Skeletal muscle cell (primary cell): ENCODE measurements around the gene VWA5A.
A peak's percentile ranks its signal among the peaks of the same experiment; 100 is the strongest.
"Not testable (repeated sequence)": the region's sequence is repeated elsewhere in the genome, so short reads cannot be mapped to it uniquely, and the experiment has no call there.

Experiments
- DNase-seq: peaks from one replicate; pipeline ENCODE4 v3.0.0-alpha.2; 2010; ENCODE audit warnings: low read depth
- H3K4me3 ChIP-seq: 2 replicates; pipeline ENCODE4 v1.5.1; 2011; ENCODE audit warnings: low read depth, mild to moderate bottlenecking, control low read depth, low read length, moderate library complexity

Gene VWA5A

DNA sequence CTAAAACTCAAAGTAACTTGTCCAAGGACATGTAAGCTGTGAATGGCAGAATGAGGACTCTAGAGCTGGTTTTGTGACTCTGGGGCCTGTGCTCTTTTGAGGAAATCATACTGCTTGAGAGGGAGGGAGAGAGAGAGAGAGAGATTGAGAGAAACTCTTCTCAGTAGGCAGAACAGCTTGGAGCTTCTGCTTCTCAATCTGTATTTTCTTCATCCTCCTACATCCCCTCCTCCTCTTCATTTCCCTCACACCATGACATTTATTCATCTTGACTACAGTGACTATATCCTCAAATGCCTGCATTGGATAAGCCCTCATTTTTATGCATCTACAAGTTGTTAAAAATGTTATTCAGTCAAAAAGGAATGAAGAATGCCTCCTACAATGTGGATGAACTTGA lies 44.2 kb downstream of the VWA5A start:
- DNase-seq: no peak
- no peak overlapping the region for H3K4me3 ChIP-seq

GRCh38 chr11:124160986-124161385 lies 45.7 kb downstream of the VWA5A start:
- H3K4me3 ChIP-seq: no peak overlapping the region
- DNase-seq: no peak

- no peak overlapping the region for H3K4me3 ChIP-seq
- DNase-seq: no peak
Observed at GRCh38 chr11:124167826-124168231, 52.6 kb downstream of the VWA5A start.

- H3K4me3 ChIP-seq: no peak overlapping the region
- no peak for DNase-seq
Observed at GRCh38 chr11:124168796-124169195, 53.5 kb downstream of the VWA5A start.

- not testable (repeated sequence) for DNase-seq
Observed at GRCh38 chr11:124170315-124170714, 55.1 kb downstream of the VWA5A start.

DNA sequence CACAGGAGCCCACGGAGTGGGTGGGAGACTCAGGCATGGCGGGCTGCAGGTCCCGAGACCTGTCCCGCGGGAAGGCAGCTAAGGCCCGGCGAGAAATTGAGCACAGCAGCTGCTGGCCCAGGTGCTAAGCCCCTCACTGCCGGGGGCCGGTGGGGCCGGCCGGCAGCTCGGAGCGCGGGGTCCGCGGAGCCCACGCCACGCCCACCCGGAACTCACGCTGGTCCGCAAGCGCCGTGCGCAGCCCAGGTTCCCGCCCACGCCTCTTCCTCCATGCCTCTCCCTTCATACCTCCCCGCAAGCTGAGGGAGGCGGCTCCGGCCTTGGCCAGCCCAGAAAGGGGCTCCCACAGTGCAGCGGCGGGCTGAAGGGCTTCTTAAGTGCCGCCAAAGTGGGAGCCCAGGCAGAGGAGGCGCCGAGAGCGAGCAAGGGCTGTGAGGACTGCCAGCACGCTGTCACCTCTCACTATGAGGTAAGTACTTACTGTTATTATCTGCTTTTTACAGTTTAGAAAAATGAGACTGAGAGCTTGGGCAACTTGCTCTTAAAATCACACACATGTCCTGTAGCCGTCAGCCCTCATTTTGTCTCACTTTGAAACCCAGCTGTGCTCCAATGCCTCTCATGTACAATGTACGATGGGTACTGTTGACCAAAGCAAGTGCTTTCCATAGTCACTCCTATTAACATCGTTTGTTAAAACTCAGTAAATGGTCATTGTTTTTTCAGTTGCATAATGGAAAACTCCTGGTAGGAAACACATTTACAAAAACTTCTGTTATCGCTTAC lies 55.7 kb downstream of the VWA5A start:
- no peak overlapping the region for H3K4me3 ChIP-seq
- DNase-seq: no peak

More at GRCh38 chr11:124170315-124170714, 55.1 kb downstream of the VWA5A start:
- not testable (repeated sequence) for H3K4me3 ChIP-seq

GRCh38 chr11:124172101-124172500 lies 56.9 kb downstream of the VWA5A start:
- H3K4me3 ChIP-seq: no peak overlapping the region
- no peak for DNase-seq

- H3K4me3 ChIP-seq: no peak overlapping the region
- no peak for DNase-seq
Observed at GRCh38 chr11:124172599-124172998, 57.3 kb downstream of the VWA5A start.

- DNase-seq: peak; percentile 49
- no peak overlapping the region for H3K4me3 ChIP-seq
Observed at GRCh38 chr11:124174001-124174583, 58.8 kb downstream of the VWA5A start.

- no peak for DNase-seq
- H3K4me3 ChIP-seq: no peak overlapping the region
Observed at GRCh38 chr11:124176925-124177715, 61.9 kb downstream of the VWA5A start.

DNA sequence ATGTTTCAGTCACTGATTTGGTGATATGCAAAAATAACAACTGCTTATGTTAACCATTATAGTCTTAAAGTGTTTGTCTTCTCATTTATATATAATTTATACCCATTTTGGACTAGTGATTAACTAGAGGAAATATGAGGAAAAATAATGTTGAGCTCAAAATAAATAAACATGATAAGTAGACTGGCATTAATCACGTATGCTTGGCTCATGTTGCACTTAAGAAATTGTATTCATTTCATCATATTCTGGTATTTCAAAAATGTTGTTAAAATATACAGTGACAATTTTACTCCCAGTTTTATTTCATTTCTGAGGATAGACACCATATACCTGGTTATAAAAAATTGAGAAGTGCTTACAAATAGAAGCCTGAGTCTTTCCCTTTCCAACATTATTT lies 64.1 kb downstream of the VWA5A start:
- H3K4me3 ChIP-seq: no peak overlapping the region
- DNase-seq: no peak

- no peak for DNase-seq
- H3K4me3 ChIP-seq: no peak within 1 kb of the TSS
Observed at GRCh38 chr11:124183068-124183467, 67.8 kb downstream of the VWA5A start, which contains the start of gene OR10D3. TSS of gene OR10D3 (plus strand) at chr11:124183345. CDS start at chr11:124185270, 1,925 bp downstream.

GRCh38 chr11:124190298-124191139 lies 75.3 kb downstream of the VWA5A start:
- no peak overlapping the region for H3K4me3 ChIP-seq
- DNase-seq: no peak

DNA sequence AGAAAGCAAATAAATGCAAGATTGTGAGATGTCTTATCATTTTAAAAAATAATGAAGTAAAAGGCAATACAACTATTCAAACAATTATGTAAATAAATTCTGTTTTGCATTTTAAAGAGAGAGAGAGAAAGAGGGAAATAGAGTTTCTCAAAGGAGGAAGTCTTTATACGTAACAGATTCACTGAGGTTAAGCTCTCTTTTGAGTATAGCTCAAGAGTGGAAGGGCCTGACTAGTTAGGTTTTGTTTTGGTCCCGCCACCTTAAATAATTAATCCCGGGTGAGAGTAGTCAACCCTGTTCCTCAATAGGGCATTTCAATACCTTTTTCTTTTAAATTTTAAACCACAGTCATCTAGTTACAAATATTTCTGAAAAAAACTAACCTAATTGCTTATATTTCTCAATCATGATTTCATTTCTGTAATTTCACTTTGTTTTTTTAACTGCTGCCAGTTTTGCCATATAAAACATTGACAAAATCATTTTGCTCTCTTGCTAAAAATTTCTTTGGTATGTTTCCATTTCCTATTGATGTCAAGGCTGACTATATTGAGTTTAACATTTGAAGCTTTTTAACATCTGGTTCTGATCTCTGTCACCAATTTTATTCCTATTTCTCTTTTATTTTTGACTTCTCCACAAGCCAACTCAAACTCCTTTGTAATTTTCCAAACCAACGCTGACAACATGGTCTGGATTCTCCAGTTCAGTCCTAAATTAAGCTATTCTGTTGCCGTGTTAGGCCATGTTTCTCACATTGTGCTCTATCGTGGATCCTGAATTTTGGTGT lies 78.2 kb downstream of the VWA5A start:
- DNase-seq: no peak
- H3K4me3 ChIP-seq: no peak overlapping the region

DNA sequence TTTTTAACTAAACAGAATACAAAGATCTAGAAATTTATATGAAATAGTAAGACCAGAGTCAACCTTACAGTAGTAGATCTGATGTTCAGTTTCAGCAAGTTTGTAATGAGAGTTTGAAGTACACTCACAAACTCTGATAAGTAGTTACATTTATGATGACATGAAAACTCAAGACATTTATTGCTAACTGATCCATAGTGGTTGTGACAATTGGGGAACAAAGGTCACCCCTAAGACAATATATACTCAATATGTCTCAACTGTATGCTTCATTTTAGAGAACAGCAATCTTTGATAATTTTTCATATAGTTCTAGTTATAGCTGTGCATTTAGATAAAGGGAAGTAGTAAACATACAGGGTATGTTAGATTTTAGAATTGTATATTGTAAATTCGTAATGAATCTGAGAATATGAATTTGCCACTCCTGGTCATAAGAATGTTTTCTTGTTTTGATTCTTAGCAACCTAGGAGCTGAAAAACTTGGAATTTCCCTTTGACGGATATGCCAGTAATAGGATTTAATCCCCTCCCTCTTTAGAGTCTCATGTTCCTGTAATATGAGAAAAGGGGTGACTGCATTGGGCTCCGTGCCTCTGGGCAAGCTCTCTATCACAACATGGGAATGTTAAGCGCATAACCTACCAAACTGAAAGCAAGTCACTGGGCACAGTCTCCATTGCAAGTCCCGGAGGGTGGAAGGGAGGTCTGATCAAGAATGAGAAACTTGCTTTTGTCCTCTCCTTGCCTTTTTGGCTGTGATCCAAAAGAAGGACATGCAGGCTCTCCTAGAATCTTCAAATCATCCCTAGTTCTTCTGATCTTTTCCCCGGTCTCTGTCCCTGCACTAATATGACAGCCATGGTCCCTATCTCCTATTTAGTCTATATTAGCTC lies 79.3 kb downstream of the VWA5A start:
- H3K4me3 ChIP-seq: peak overlapping the region; percentile 11

DNA sequence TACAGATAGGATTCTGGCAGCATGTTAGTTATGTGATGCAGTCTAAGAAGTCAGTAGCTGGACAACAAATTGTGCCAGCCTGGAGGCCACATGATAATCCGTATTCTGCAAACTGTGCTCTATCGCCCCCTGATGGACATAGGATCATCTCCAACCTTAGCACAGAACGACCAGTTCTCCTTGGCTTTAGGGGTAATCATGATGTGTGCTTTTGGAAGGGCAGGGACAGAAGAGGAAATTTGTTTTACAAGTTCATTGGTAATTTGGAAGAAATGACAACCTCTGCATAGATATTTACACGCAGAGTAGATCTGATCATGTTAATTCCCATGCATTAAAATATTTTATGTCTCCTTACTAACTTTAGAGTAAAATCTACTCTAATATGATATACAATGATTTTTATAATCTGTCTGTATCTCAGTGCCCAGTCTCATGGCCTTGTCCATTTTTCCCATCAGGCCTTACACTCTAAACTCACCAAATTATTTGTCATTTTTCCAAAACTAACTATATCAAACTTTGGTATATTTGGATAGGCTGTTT lies 80.0 kb downstream of the VWA5A start:
- DNase-seq: peak; percentile 2
- no peak overlapping the region for H3K4me3 ChIP-seq

More for the DNA sequence above, 79.3 kb downstream of the VWA5A start:
- DNase-seq: peak; percentile 11
